Measurements from ENCODE around the gene BAIAP2.

The BAIAP2 gene

GRCh38 chr17:81034779-81035520 is at the start of gene BAIAP2:
Gene BAIAP2, plus strand, starts transcription at chr17:81035151. Its CDS starts 104 bp downstream, at chr17:81035255.
- peak; percentile 89 to 95 (median 91) for DNase-seq

- no peak for DNase-seq
Measured at GRCh38 chr17:80986046-80986445, 48.9 kb upstream of the BAIAP2 start.

- no peak for DNase-seq
Measured at GRCh38 chr17:80986816-80987475, 48.0 kb upstream of the BAIAP2 start.

GRCh38 chr17:80987941-80988461 is 47.0 kb upstream of the BAIAP2 start:
- DNase-seq = peak in 2 of 3 experiments; percentile 27 to 39

- DNase-seq = no peak
Measured at GRCh38 chr17:80989586-80989913, 45.4 kb upstream of the BAIAP2 start.

GRCh38 chr17:80990921-80991644 is 43.9 kb upstream of the BAIAP2 start:
- no peak for DNase-seq

GRCh38 chr17:80991645-80992076 is 43.3 kb upstream of the BAIAP2 start, which contains the start of gene CHMP6:
Gene CHMP6, plus strand, starts transcription at chr17:80991841. Its CDS starts 78 bp downstream, at chr17:80991919.
- DNase-seq = peak; percentile 71 to 81 (median 76)

GRCh38 chr17:80992077-80992947 is 42.6 kb upstream of the BAIAP2 start:
- peak in 1 of 3 experiments; percentile 54 for DNase-seq

GRCh38 chr17:80992948-80993624 is 41.9 kb upstream of the BAIAP2 start:
- DNase-seq = no peak

GRCh38 chr17:80995131-80995530 is 39.8 kb upstream of the BAIAP2 start:
- no peak for DNase-seq

- DNase-seq = no peak
Measured at GRCh38 chr17:80996422-80997305, 38.3 kb upstream of the BAIAP2 start.

GRCh38 chr17:80997424-80998117 is 37.4 kb upstream of the BAIAP2 start:
- DNase-seq = no peak

GRCh38 chr17:80998118-80998747 is 36.7 kb upstream of the BAIAP2 start:
- no peak for DNase-seq

- DNase-seq = no peak
Measured at GRCh38 chr17:80998748-80999535, 36.0 kb upstream of the BAIAP2 start.

- no peak for DNase-seq
Measured at GRCh38 chr17:80999536-81000333, 35.2 kb upstream of the BAIAP2 start.

GRCh38 chr17:81000334-81000630 is 34.7 kb upstream of the BAIAP2 start:
- no peak for DNase-seq

- no peak for DNase-seq
Measured at GRCh38 chr17:81000631-81001357, 34.2 kb upstream of the BAIAP2 start.

Data from NCI-H1417 (cell line).